GM23338 (cell line): ENCODE results near the gene STX4. TPM values are rescaled to one million over a fixed set of nuclear protein-coding genes. Genes with fewer than 3 reads are reported as not detected.

Source experiments
- ATAC-seq: fragments of 200-7000 bp; cut with Tn5 transposase; 3 replicates; pipeline ENCODE4 v1.9.1; 2020
- DNase-seq: peaks from one replicate; pipeline ENCODE4 v3.0.0-alpha.2; 2015; ENCODE audit warnings: low spot score
- H2AFZ ChIP-seq: fragments of 200-600 bp; sonication (generic); 2 replicates; pipeline ENCODE4 v1.8.0; 2016; ENCODE audit warnings: antibody characterized with exemption, mild to moderate bottlenecking, moderate library complexity
- H3F3A ChIP-seq: fragments of 200-600 bp; sonication (generic); replicated peaks from 2 replicates; pipeline ENCODE4 v1.8.0; 2017; ENCODE audit warnings: antibody characterized with exemption, mixed run types, low read depth
- H3K27ac ChIP-seq: fragments of 200-600 bp; sonication (generic); 2 replicates; pipeline ENCODE4 v1.6.1; 2016; ENCODE audit warnings: low read depth
- H3K27me3 ChIP-seq: fragments of 200-600 bp; sonication (generic); 2 replicates; pipeline ENCODE4 v1.8.0; 2016; ENCODE audit warnings: mild to moderate bottlenecking, mixed run types, moderate library complexity; ENCODE audit not compliant: insufficient read depth
- H3K36me3 ChIP-seq: fragments of 200-600 bp; sonication (generic); 2 replicates; pipeline ENCODE4 v1.8.0; 2016; ENCODE audit warnings: mild to moderate bottlenecking; ENCODE audit not compliant: insufficient read depth
- H3K4me1 ChIP-seq: fragments of 200-600 bp; sonication (generic); 2 replicates; pipeline ENCODE4 v1.8.0; 2016; ENCODE audit warnings: mild to moderate bottlenecking, moderate library complexity; ENCODE audit not compliant: insufficient read depth
- H3K4me2 ChIP-seq: fragments of 200-600 bp; sonication (generic); 2 replicates; pipeline ENCODE4 v1.7.1; 2017; ENCODE audit warnings: mixed run types
- H3K4me3 ChIP-seq: fragments of 200-600 bp; sonication (generic); 2 replicates; pipeline ENCODE4 v1.6.1; 2016; ENCODE audit warnings: mixed run types
- H3K79me2 ChIP-seq: fragments of 200-600 bp; sonication (generic); replicated peaks from 2 replicates; pipeline ENCODE4 v1.8.0; 2017; ENCODE audit warnings: mild to moderate bottlenecking; ENCODE audit not compliant: insufficient read depth
- H3K9me2 ChIP-seq: fragments of 200-600 bp; sonication (generic); 2 replicates; pipeline ENCODE4 v1.8.0; 2017; ENCODE audit not compliant: insufficient read depth
- H4K20me1 ChIP-seq: fragments of 200-600 bp; sonication (generic); replicated peaks from 2 replicates; pipeline ENCODE4 v1.8.0; 2017; ENCODE audit warnings: mild to moderate bottlenecking; ENCODE audit not compliant: insufficient read depth
- H3K27ac Mint-ChIP-seq: 2 replicates; pipeline ENCODE4 v1.8.0; 2020; ENCODE audit warnings: inconsistent platforms, mild to moderate bottlenecking, moderate library complexity, mixed read lengths
- H3K27me3 Mint-ChIP-seq: 3 replicates; pipeline ENCODE4 v1.8.0; 2022; ENCODE audit warnings: low read depth, mild to moderate bottlenecking, moderate library complexity, mixed read lengths, inconsistent platforms; ENCODE audit not compliant: insufficient read depth, poor library complexity
- H3K36me3 Mint-ChIP-seq: 3 replicates; pipeline ENCODE4 v1.8.0; 2021; ENCODE audit warnings: low read depth, mild to moderate bottlenecking, inconsistent platforms, moderate library complexity, mixed read lengths
- H3K4me1 Mint-ChIP-seq: 3 replicates; pipeline ENCODE4 v1.8.0; 2020; ENCODE audit warnings: mild to moderate bottlenecking, inconsistent platforms, mixed read lengths
- H3K4me3 Mint-ChIP-seq: 3 replicates; pipeline ENCODE4 v1.8.0; 2021; ENCODE audit warnings: moderate library complexity, mild to moderate bottlenecking, inconsistent platforms, mixed read lengths
- H3K9me3 Mint-ChIP-seq: 3 replicates; pipeline ENCODE4 v1.8.0; 2020; ENCODE audit warnings: moderate library complexity, mild to moderate bottlenecking, inconsistent platforms, mixed read lengths
- CREB1 ChIP-seq: fragments of 250-450 bp; sonication (Bioruptor Pico); IDR thresholded peaks from 2 replicates; pipeline ENCODE4 v1.5.0; 2020; ENCODE audit warnings: low read depth, mild to moderate bottlenecking, moderate library complexity
- CTCF ChIP-seq, 2 experiments: fragments of 200-600 bp in 1 of 2; sonication (generic) in 1 of 2; conservative IDR thresholded peaks; 2 replicates each; pipeline versions ENCODE4 v1.5.1 to v1.6.1; 2016 to 2017; ENCODE audit warnings: antibody characterized with exemption in 2 of 2, low read depth in 2 of 2, mild to moderate bottlenecking in 2 of 2, moderate library complexity in 1 of 2
- ETS1 ChIP-seq: IDR thresholded peaks from 2 replicates; pipeline ENCODE4 v1.6.1; 2016; ENCODE audit warnings: antibody characterized with exemption
- EZH2 ChIP-seq: fragments of 200-600 bp; sonication (generic); IDR thresholded peaks from one replicate; pipeline ENCODE4 v1.8.0; 2017; ENCODE audit warnings: antibody characterized with exemption, mild to moderate bottlenecking, low read depth; ENCODE audit not compliant: unreplicated experiment
- EZH2phosphoT487 ChIP-seq: fragments of 200-600 bp; sonication (generic); IDR thresholded peaks from one replicate; pipeline ENCODE4 v1.8.1; 2018; ENCODE audit warnings: antibody characterized with exemption; ENCODE audit not compliant: unreplicated experiment
- JUNB ChIP-seq: IDR thresholded peaks from one replicate; pipeline ENCODE4 v1.6.1; 2016; ENCODE audit warnings: antibody characterized with exemption; ENCODE audit not compliant: unreplicated experiment
- NANOG ChIP-seq: IDR thresholded peaks from 2 replicates; pipeline ENCODE4 v1.6.1; 2016; ENCODE audit warnings: antibody characterized with exemption, borderline replicate concordance
- POLR2AphosphoS5 ChIP-seq: IDR thresholded peaks from 2 replicates; pipeline ENCODE4 v1.6.1; 2016; ENCODE audit warnings: antibody characterized with exemption, low read depth
- REST ChIP-seq: IDR thresholded peaks from one replicate; pipeline ENCODE4 v1.6.1; 2018; ENCODE audit warnings: antibody characterized with exemption; ENCODE audit not compliant: unreplicated experiment
- STAT1 ChIP-seq: IDR thresholded peaks from one replicate; pipeline ENCODE4 v1.6.1; 2016; ENCODE audit warnings: antibody characterized with exemption; ENCODE audit not compliant: unreplicated experiment
- ZNF114 ChIP-seq: fragments of 250-450 bp; sonication (Bioruptor Pico); IDR thresholded peaks from 2 replicates; pipeline ENCODE4 v1.5.0; 2020; ENCODE audit warnings: mild to moderate bottlenecking, moderate library complexity
- ZNF331 ChIP-seq: fragments of 250-450 bp; sonication (Bioruptor Pico); IDR thresholded peaks from 2 replicates; pipeline ENCODE4 v1.5.0; 2020; ENCODE audit warnings: low read depth, mild to moderate bottlenecking, moderate library complexity
- ZNF462 ChIP-seq: fragments of 250-450 bp; sonication (Bioruptor Pico); IDR thresholded peaks from 2 replicates; pipeline ENCODE4 v1.5.0; 2020; ENCODE audit warnings: mild to moderate bottlenecking, moderate library complexity
- polyA plus RNA-seq: library from polyadenylated mRNA; unstranded; fragments of >200 nt; fragmentation: Nextera tagmentation; extraction: Ambion mirVana; gene quantifications from 2 replicates; pipeline ENCODE4 v1.2.1, GENCODE V29; 2016
- total RNA-seq: library from RNA; depleted of rRNA; stranded (reverse); fragments of >200 nt; shearing (Covaris generic); gene quantifications from 2 replicates; pipeline ENCODE4 v1.2.3, GENCODE V29; 2014

The STX4 gene
- total and polyA plus RNA-seq, 2 experiments from 2014 or later, result 13.0 to 39.3 TPM

GRCh38 chr16:31022544-31023251 lies 10.7 kb upstream of the STX4 start:
- Histone ChIP-seq H3K79me2 (no peaks in the 10 kb centered on the region), H4K20me1 (no peaks in the 10 kb centered on the region), H3K4me2 (no peak overlapping the region), H3K36me3 (no peaks in the 10 kb centered on the region), H3K4me1 (no peaks in the 10 kb centered on the region; the same call in 1 of the 2 replicates), H3K9me2 (no peaks in the 10 kb centered on the region), H3K27ac (no peak overlapping the region), H3K4me3 (no peak overlapping the region), H3K27me3 (no peaks in the 10 kb centered on the region), H2AFZ (no peak overlapping the region), H3F3A (no peaks in the 10 kb centered on the region)
- TF ChIP-seq EZH2phosphoT487, result no peak
- TF ChIP-seq STAT1, result no peak
- no peak for TF ChIP-seq NANOG
- TF ChIP-seq REST, result no peak
- TF ChIP-seq ZNF114 (CRISPR knock-in tag), result no peak
- no peak for TF ChIP-seq CTCF (conservative IDR thresholded peaks at IDR 0.05; ENCODE audit: low read depth in 2 of 2)
- TF ChIP-seq EZH2, result no peak
- no peak for TF ChIP-seq ZNF331 (CRISPR knock-in tag)
- TF ChIP-seq ZNF462 (CRISPR knock-in tag), result no peak
- no peak for TF ChIP-seq POLR2AphosphoS5
- TF ChIP-seq CREB1, result no peak
- TF ChIP-seq JUNB, result no peak
- TF ChIP-seq ETS1, result no peak
- no peaks in the 10 kb centered on the region for H3K36me3 Mint-ChIP-seq
- no peak overlapping the region for H3K27ac Mint-ChIP-seq
- H3K9me3 Mint-ChIP-seq, result no peaks in the 10 kb centered on the region
- no peak for DNase-seq
- no peak for ATAC-seq
- peaks cover 5% of the 10 kb centered on the region; the same call in 2 of the 3 replicates for H3K4me1 Mint-ChIP-seq
- no peak overlapping the region for H3K4me3 Mint-ChIP-seq
- H3K27me3 Mint-ChIP-seq, result peaks cover 6% of the 10 kb centered on the region
